Right lobe of liver (tissue), 4 donors: Measurements from ENCODE around the gene ZNF207.

ENCODE experiments used
- CTCF ChIP-seq, 4 donors: fragments of 200-600 bp in 3 of 4; fragments of 450-650 bp in 1 of 4; IDR thresholded peaks; one replicate each; pipeline versions ENCODE4 v1.5.1 to v1.8.0; 2016 to 2022; ENCODE audit warnings: antibody characterized with exemption in 4 of 4, mild to moderate bottlenecking in 2 of 4
- POLR2A ChIP-seq: fragments of 450-650 bp; IDR thresholded peaks from one replicate; pipeline ENCODE4 v1.6.1; 2017; ENCODE audit warnings: antibody characterized with exemption, mild to moderate bottlenecking
- donor health status: DM: no; HTN: no; CAD: no.
- donor health status: DM: no; HTN: no; CAD: no.
- donor health status: DM: no; HTN: yes; CAD: no.

GRCh38 chr17:32323046-32323445 lies 26.9 kb upstream of the ZNF207 start:
- TF ChIP-seq CTCF (IDR thresholded peaks at IDR 0.05): no peak
- no peak for TF ChIP-seq POLR2A
